Measurements from ENCODE around the gene TRIP12.
"Not testable (repeated sequence)": the region's sequence is repeated elsewhere in the genome, so short reads cannot be mapped to it uniquely, and the experiment has no call there.

The TRIP12 gene

DNA sequence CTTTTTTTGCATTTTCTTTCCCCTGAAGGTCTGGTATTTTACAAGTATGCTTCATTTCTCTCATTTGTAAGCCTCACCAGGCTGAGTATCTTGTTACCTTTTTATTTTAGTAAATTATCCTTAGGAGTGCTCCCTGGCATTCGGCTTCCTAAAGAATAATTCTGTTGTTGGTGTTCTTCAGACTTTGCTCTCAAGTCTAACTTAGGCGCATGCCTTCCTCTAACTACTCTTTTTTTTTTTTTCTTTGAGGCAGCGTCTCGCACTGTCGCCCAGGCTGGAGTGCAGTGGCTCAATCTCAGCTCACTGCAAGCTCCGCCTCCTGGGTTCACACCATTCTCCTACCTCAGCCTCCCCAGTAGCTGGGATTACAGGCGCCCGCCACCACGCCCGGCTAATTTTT is 2.7 kb upstream of the TRIP12 start:
- H3K9ac ChIP-seq (ENCODE audit: low read length); H3K36me3 ChIP-seq (ENCODE audit: control insufficient read depth, insufficient read depth, low read length); H3K56ac ChIP-seq (ENCODE audit: low read length); H2AK5ac ChIP-seq (ENCODE audit: low read length); H4K5ac ChIP-seq (ENCODE audit: low read length); H3K4me3 ChIP-seq (ENCODE audit: low read length); H3K27ac ChIP-seq (ENCODE audit: low read depth, low read length); H3K27me3 ChIP-seq (ENCODE audit: insufficient read depth, low read length, poor library complexity); H3K4me2 ChIP-seq (ENCODE audit: low read length); H4K8ac ChIP-seq (ENCODE audit: low read depth, low read length); H2BK15ac ChIP-seq (replicated peaks; ENCODE audit: low read depth); H3K4ac ChIP-seq (ENCODE audit: low read depth, low read length); H2BK5ac ChIP-seq (ENCODE audit: low read length); H3K18ac ChIP-seq (ENCODE audit: low read length); DNase-seq; H3K79me1 ChIP-seq (ENCODE audit: low read length); H2BK120ac ChIP-seq (ENCODE audit: low read depth, low read length); H3K4me1 ChIP-seq (ENCODE audit: control insufficient read depth, low read depth, low read length); H3K23ac ChIP-seq (ENCODE audit: low read length): not testable (repeated sequence)
- H3K79me2 ChIP-seq (ENCODE audit: control insufficient read depth, insufficient read depth, low read length), result peaks cover 16% of the 10 kb centered on the region
- no CpG with 5 or more reads among the region's 10 CpGs for whole genome bisulfite sequencing (ENCODE audit: extremely low coverage, insufficient coverage, low lambda C conversion rate)

DNA sequence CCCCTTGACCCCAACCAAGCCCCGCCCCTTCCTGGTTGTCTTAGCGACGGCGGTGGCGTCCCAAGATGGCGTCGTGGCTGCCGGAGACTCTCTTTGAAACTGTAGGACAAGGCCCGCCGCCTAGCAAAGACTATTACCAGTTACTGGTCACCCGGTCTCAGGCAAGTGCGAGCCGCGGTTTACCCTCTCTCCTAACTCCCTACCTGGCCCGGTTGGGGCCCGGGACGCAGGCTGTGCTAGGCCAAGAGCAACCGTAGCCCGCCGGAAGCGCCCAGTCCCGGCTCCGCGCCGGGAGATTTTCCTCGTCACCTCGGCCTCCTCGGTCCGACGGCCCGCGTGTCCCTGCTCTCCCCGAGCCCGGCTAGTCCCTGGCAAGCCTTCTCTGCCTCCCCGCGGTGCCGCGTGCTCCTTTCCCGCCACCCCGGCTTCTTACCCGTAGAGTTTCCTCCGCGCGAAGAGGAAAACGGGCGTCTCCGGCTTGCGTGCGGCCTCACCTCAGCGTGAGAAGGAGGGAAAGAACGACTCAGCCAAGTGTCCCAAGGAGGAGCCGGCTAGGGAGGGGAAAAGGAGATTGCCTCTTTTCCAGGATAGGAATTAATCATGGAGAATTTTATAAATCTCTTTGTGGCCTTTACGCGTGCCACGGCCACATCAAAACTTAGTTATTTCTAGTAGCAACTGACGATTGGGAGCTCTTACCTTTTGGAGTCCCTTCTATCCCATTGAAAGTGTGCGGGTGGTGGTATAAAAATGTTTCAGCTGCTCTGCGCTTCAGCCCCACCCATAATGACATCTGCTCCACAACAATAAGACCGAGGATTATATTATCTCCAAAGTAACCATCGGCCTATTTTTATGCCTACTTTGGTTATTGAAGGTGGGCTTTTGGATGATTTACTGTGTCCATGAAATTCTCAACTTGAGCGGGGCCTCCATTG is 909 bp upstream of the TRIP12 start, which contains the start of gene FBXO36:
Gene FBXO36 (plus strand): TSS at position 55 of the 938 bp plus-strand sequence. CDS start 11 bp downstream, at position 66.
- H3K36me3 ChIP-seq (ENCODE audit: control insufficient read depth, insufficient read depth, low read length), result no peaks in the 10 kb centered on the region
- whole genome bisulfite sequencing (ENCODE audit: extremely low coverage, insufficient coverage, low lambda C conversion rate), result no CpG with 5 or more reads among the region's 61 CpGs
- peak within 1 kb of the TSS; percentile 91 for H3K56ac ChIP-seq (ENCODE audit: low read length)
- H3K4me3 ChIP-seq (ENCODE audit: low read length), result peak within 1 kb of the TSS; percentile 92
- H2AK5ac ChIP-seq (ENCODE audit: low read length), result no peak within 1 kb of the TSS
- no peaks in the 10 kb centered on the region for H3K27me3 ChIP-seq (ENCODE audit: insufficient read depth, low read length, poor library complexity)
- peak within 1 kb of the TSS; percentile 100 for H4K8ac ChIP-seq (ENCODE audit: low read depth, low read length)
- H3K9ac ChIP-seq (ENCODE audit: low read length), result peak within 1 kb of the TSS; percentile 89
- H2BK120ac ChIP-seq (ENCODE audit: low read depth, low read length), result peak within 1 kb of the TSS; percentile 95
- peak within 1 kb of the TSS; percentile 99 for H3K4ac ChIP-seq (ENCODE audit: low read depth, low read length)
- H3K79me1 ChIP-seq (ENCODE audit: low read length), result no peaks in the 10 kb centered on the region
- peaks cover 32% of the 10 kb centered on the region for H3K79me2 ChIP-seq (ENCODE audit: control insufficient read depth, insufficient read depth, low read length)
- H2BK5ac ChIP-seq (ENCODE audit: low read length), result peak within 1 kb of the TSS; percentile 91
- peak within 1 kb of the TSS; percentile 47 for H3K4me2 ChIP-seq (ENCODE audit: low read length)
- no peaks in the 10 kb centered on the region for H3K4me1 ChIP-seq (ENCODE audit: control insufficient read depth, low read depth, low read length)
- peak within 1 kb of the TSS; percentile 96 for H3K27ac ChIP-seq (ENCODE audit: low read depth, low read length)
- peak; percentile 96 for DNase-seq
- no peak within 1 kb of the TSS for H2BK15ac ChIP-seq (replicated peaks; ENCODE audit: low read depth)
- H3K23ac ChIP-seq (ENCODE audit: low read length), result peak within 1 kb of the TSS; percentile 61
- H3K18ac ChIP-seq (ENCODE audit: low read length), result peak within 1 kb of the TSS; percentile 100
- no peak within 1 kb of the TSS for H4K5ac ChIP-seq (ENCODE audit: low read length)

DNA sequence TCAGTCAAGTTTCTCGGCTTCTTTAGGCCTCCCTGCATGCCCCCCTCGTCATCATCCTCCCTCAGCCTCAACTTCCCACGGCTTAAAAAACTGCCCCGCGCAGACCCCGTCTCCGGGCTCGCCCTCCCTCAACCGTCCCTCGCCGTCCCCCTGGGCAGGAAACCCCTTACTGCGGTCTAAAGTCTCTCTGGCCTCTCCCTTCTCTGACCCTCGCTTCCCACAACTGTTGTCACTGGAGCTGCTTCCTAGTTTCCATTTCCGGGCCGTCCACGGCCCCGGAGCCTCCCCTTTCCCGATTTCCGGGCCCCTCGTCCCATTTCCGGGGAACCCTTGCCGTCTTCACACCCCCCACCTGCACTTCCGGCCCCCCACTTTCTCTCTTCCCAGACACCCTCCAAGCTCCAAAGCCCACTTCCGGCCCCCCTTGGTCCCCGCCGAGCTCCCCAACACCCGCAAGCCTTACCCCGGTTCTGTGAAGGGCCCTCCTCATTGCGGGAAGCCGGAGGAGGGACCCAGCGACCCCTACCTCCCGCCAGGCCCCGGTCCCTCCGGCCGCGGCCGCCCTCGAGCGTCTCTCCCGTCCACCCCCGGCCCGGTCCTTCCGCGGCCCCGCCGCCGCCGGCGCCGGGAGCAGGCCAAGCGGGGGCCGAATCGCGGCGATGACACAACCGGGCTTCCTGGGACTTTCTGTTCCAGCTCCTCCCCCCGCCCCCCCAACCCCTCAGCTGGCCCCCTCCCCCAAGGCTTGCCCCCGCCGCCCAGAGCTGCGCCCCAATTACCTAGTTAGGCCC is 513 bp downstream of the TRIP12 start:
- peak overlapping the region; percentile 96 for H3K27ac ChIP-seq (ENCODE audit: low read depth, low read length)
- peak overlapping the region; percentile 99 for H3K4ac ChIP-seq (ENCODE audit: low read depth, low read length)
- no peaks in the 10 kb centered on the region for H3K79me1 ChIP-seq (ENCODE audit: low read length)
- no peak overlapping the region for H4K5ac ChIP-seq (ENCODE audit: low read length)
- H3K27me3 ChIP-seq (ENCODE audit: insufficient read depth, low read length, poor library complexity), result no peaks in the 10 kb centered on the region
- H4K8ac ChIP-seq (ENCODE audit: low read depth, low read length), result peak overlapping the region; percentile 100
- peak; percentile 64 for DNase-seq
- no peak overlapping the region for H2BK15ac ChIP-seq (replicated peaks; ENCODE audit: low read depth)
- H3K4me3 ChIP-seq (ENCODE audit: low read length), result peak overlapping the region; percentile 92
- peak overlapping the region; percentile 75 for H3K23ac ChIP-seq (ENCODE audit: low read length)
- H3K18ac ChIP-seq (ENCODE audit: low read length), result peak overlapping the region; percentile 100
- peak overlapping the region; percentile 95 for H2BK120ac ChIP-seq (ENCODE audit: low read depth, low read length)
- WGBS (ENCODE audit: extremely low coverage, insufficient coverage, low lambda C conversion rate), result no CpG with 5 or more reads among the region's 60 CpGs
- H2AK5ac ChIP-seq (ENCODE audit: low read length), result no peak overlapping the region
- peak overlapping the region; percentile 89 for H3K9ac ChIP-seq (ENCODE audit: low read length)
- peak overlapping the region; percentile 91 for H3K56ac ChIP-seq (ENCODE audit: low read length)
- H3K4me2 ChIP-seq (ENCODE audit: low read length), result peak overlapping the region; percentile 100
- no peaks in the 10 kb centered on the region for H3K4me1 ChIP-seq (ENCODE audit: control insufficient read depth, low read depth, low read length)
- no peaks in the 10 kb centered on the region for H3K36me3 ChIP-seq (ENCODE audit: control insufficient read depth, insufficient read depth, low read length)
- no peak overlapping the region for H2BK5ac ChIP-seq (ENCODE audit: low read length)
- H3K79me2 ChIP-seq (ENCODE audit: control insufficient read depth, insufficient read depth, low read length), result peaks cover 42% of the 10 kb centered on the region

DNA sequence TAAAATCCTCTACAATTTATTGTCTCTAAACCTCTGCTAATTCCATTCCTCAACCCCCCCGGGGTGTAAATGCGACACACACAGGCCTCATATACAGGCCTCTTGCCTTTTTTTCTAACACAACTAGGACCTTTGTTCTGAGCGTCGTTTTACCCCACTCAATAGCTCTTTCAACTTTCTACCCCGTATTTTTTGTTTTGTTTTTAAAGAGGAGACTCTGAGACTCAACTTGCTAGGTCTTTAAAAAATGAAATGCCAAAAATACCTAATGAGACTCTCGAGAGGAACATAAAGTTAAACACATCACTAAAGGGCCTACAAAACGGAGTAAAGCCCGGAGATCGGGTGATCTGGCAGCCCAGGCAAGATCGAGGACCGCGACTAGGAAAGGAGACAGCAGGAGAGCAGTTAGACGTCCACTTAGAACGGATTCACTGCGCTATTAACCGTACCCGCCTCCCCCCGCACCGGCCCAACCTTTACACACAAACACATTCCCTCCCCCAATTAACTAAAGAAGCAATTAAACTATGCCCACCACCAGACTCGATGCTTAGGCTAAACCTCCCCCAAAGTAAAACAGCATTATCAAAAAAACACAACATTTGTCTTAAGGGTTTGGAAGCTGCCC is 1.7 kb downstream of the TRIP12 start:
- peak overlapping the region; percentile 100 for H3K4me2 ChIP-seq (ENCODE audit: low read length)
- no peaks in the 10 kb centered on the region for H3K4me1 ChIP-seq (ENCODE audit: control insufficient read depth, low read depth, low read length)
- no peaks in the 10 kb centered on the region for H3K36me3 ChIP-seq (ENCODE audit: control insufficient read depth, insufficient read depth, low read length)
- H2BK15ac ChIP-seq (replicated peaks; ENCODE audit: low read depth), result no peak overlapping the region
- no peak overlapping the region for H3K18ac ChIP-seq (ENCODE audit: low read length)
- H2AK5ac ChIP-seq (ENCODE audit: low read length), result no peak overlapping the region
- peak overlapping the region; percentile 89 for H3K9ac ChIP-seq (ENCODE audit: low read length)
- no peak overlapping the region for H3K4ac ChIP-seq (ENCODE audit: low read depth, low read length)
- no peak overlapping the region for H4K5ac ChIP-seq (ENCODE audit: low read length)
- H2BK120ac ChIP-seq (ENCODE audit: low read depth, low read length), result no peak overlapping the region
- H3K4me3 ChIP-seq (ENCODE audit: low read length), result peak overlapping the region; percentile 92
- H3K79me2 ChIP-seq (ENCODE audit: control insufficient read depth, insufficient read depth, low read length), result peaks cover 51% of the 10 kb centered on the region
- H3K27me3 ChIP-seq (ENCODE audit: insufficient read depth, low read length, poor library complexity), result no peaks in the 10 kb centered on the region
- peak overlapping the region; percentile 37 for H3K27ac ChIP-seq (ENCODE audit: low read depth, low read length)
- H3K56ac ChIP-seq (ENCODE audit: low read length), result peak overlapping the region; percentile 91
- no peak overlapping the region for H4K8ac ChIP-seq (ENCODE audit: low read depth, low read length)
- peak; percentile 32 for DNase-seq
- no CpG with 5 or more reads among the region's 20 CpGs for WGBS (ENCODE audit: extremely low coverage, insufficient coverage, low lambda C conversion rate)
- no peaks in the 10 kb centered on the region for H3K79me1 ChIP-seq (ENCODE audit: low read length)
- no peak overlapping the region for H2BK5ac ChIP-seq (ENCODE audit: low read length)
- H3K23ac ChIP-seq (ENCODE audit: low read length), result no peak overlapping the region

DNA sequence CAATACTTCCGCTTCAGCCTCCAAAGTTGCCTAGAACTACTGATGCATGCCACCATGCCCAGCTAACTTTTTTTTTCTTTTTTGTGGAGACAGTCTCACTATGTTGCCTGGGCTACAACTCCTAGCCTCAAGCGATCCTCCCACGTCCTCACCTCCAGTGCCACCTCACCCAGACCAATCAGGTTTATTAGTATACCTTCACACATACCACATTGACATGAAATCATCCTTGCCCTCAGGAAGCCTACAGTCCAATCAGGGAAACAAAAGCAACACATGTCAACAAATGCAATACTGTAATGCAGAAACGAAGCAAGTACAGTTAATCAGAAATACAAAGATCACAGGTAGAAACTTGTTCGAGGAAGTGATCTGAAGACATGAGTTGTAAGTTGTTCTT is 4.0 kb downstream of the TRIP12 start:
- WGBS (ENCODE audit: extremely low coverage, insufficient coverage, low lambda C conversion rate), result no CpG with 5 or more reads among the region's 5 CpGs
- no peak for DNase-seq

More for the DNA sequence above, 4.0 kb downstream of the TRIP12 start:
- no peak overlapping the region for H2BK120ac ChIP-seq (ENCODE audit: low read depth, low read length)
- H2AK5ac ChIP-seq (ENCODE audit: low read length), result no peak overlapping the region
- no peak overlapping the region for H3K56ac ChIP-seq (ENCODE audit: low read length)
- H3K36me3 ChIP-seq (ENCODE audit: control insufficient read depth, insufficient read depth, low read length), result no peaks in the 10 kb centered on the region
- H3K4me3 ChIP-seq (ENCODE audit: low read length), result no peak overlapping the region
- no peak overlapping the region for H3K23ac ChIP-seq (ENCODE audit: low read length)
- H3K4me2 ChIP-seq (ENCODE audit: low read length), result no peak overlapping the region
- no peak overlapping the region for H3K27ac ChIP-seq (ENCODE audit: low read depth, low read length)
- no peaks in the 10 kb centered on the region for H3K27me3 ChIP-seq (ENCODE audit: insufficient read depth, low read length, poor library complexity)
- no peak overlapping the region for H2BK15ac ChIP-seq (replicated peaks; ENCODE audit: low read depth)
- no peak overlapping the region for H3K9ac ChIP-seq (ENCODE audit: low read length)
- H3K79me1 ChIP-seq (ENCODE audit: low read length), result no peaks in the 10 kb centered on the region
- no peak overlapping the region for H3K18ac ChIP-seq (ENCODE audit: low read length)
- H4K8ac ChIP-seq (ENCODE audit: low read depth, low read length), result no peak overlapping the region
- H3K79me2 ChIP-seq (ENCODE audit: control insufficient read depth, insufficient read depth, low read length), result peaks cover 68% of the 10 kb centered on the region
- H3K4ac ChIP-seq (ENCODE audit: low read depth, low read length), result no peak overlapping the region
- H2BK5ac ChIP-seq (ENCODE audit: low read length), result no peak overlapping the region
- H3K4me1 ChIP-seq (ENCODE audit: control insufficient read depth, low read depth, low read length), result no peaks in the 10 kb centered on the region
- no peak overlapping the region for H4K5ac ChIP-seq (ENCODE audit: low read length)
